Gastrocnemius medialis (tissue), 4 donors: ENCODE data around the gene BRIP1. TPM values are rescaled to one million over a fixed set of nuclear protein-coding genes. Genes with fewer than 3 reads are reported as not detected.
"Not testable (repeated sequence)": the region's sequence is repeated elsewhere in the genome, so short reads cannot be mapped to it uniquely, and the experiment has no call there.

Experiments
- ATAC-seq, 2 donors: fragments of 150-250 bp; one replicate each; pipeline ENCODE4 v1.9.1; 2016
- DNase-seq, 2 donors: peaks; one replicate each; pipeline ENCODE4 v3.0.0-alpha.2; 2019
- H3K27ac ChIP-seq, 4 donors: fragments of 200-600 bp; sonication (generic); 1 replicate in 1 of 4; 2 replicates in 3 of 4; pipeline ENCODE4 v1.5.1; 2016 to 2018; ENCODE audit warnings: mild to moderate bottlenecking in 2 of 4, moderate library complexity in 1 of 4
- H3K27me3 ChIP-seq, 3 donors: fragments of 200-600 bp; sonication (generic) in 2 of 3; 1 replicate in 1 of 3; 2 replicates in 2 of 3; pipeline versions ENCODE4 v1.5.1 to v1.6.0; 2016 to 2019; ENCODE audit warnings: mild to moderate bottlenecking in 1 of 3, moderate library complexity in 1 of 3
- H3K36me3 ChIP-seq, 2 donors: fragments of 200-600 bp; sonication (generic) in 1 of 2; one replicate each; pipeline ENCODE4 v1.5.1; 2017 to 2018
- H3K4me1 ChIP-seq, 2 donors: fragments of 200-600 bp; sonication (generic) in 1 of 2; one replicate each; pipeline ENCODE4 v1.5.1; 2016 to 2017; ENCODE audit warnings: mild to moderate bottlenecking in 2 of 2
- H3K4me3 ChIP-seq, 4 donors: fragments of 200-600 bp; sonication (generic) in 3 of 4; 1 replicate in 1 of 4; 2 replicates in 3 of 4; pipeline ENCODE4 v1.5.1; 2016 to 2019; ENCODE audit warnings: mild to moderate bottlenecking in 2 of 4
- H3K9me3 ChIP-seq, 3 donors: fragments of 200-600 bp; sonication (generic) in 2 of 3; 1 replicate in 1 of 3; 2 replicates in 2 of 3; pipeline ENCODE4 v1.5.1; 2016 to 2019
- CTCF ChIP-seq, 5 experiments: fragments of 450-650 bp in 3 of 5; fragments of 200-600 bp in 2 of 5; sonication (generic) in 2 of 5; IDR thresholded peaks in 4 of 5; conservative IDR thresholded peaks in 1 of 5; 1 replicate in 4 of 5; 2 replicates in 1 of 5; pipeline ENCODE4 v1.5.1; 2016 to 2019; ENCODE audit warnings: antibody characterized with exemption in 5 of 5, mild to moderate bottlenecking in 3 of 5, moderate library complexity in 3 of 5
- POLR2A ChIP-seq, 2 donors: fragments of 450-650 bp; IDR thresholded peaks; one replicate each; pipeline ENCODE4 v1.6.1; 2017; ENCODE audit warnings: antibody characterized with exemption in 2 of 2, mild to moderate bottlenecking in 2 of 2, moderate library complexity in 2 of 2
- in situ Hi-C, 4 donors: fragments of 200-750 bp; cut with MboI; loops; one replicate each; pipeline versions ENCODE4 v1.15.0 to v1.8.0; 2017; ENCODE audit warnings: low sequenced_read_pairs in 4 of 4
- intact Hi-C: fragments of 100-400 bp; cut with DNase I; formaldehyde crosslinking; loops from one replicate; pipeline ENCODE4 v1.15.1; 2023; ENCODE audit warnings: low total_unique reads
- total RNA-seq, 4 donors: library from RNA; depleted of rRNA; stranded (reverse); fragments of >200 nt; gene quantifications; one replicate each; pipeline versions ENCODE4 v1.1.0 to v1.2.3, GENCODE V29; 2016

BRIP1 gene
- total RNA-seq, 4 donors from 2014 or later: 0.09 to 0.13 TPM; not detected in 2

GRCh38 chr17:61732169-61732568 is 131.2 kb downstream of the BRIP1 start:
- TF ChIP-seq CTCF (IDR thresholded peaks at IDR 0.05 in 4 of 5, conservative IDR thresholded peaks at IDR 0.05 in 1 of 5) (no peak), POLR2A (IDR thresholded peaks at IDR 0.05) (no peak)
- Histone ChIP-seq H3K36me3 (no peaks in the 10 kb centered on the region), H3K27ac (no peak overlapping the region), H3K9me3 (no peaks in the 10 kb centered on the region), H3K4me3 (no peak overlapping the region), H3K4me1 (no peaks in the 10 kb centered on the region), H3K27me3 (no peaks in the 10 kb centered on the region)
- in situ Hi-C loops (no loop called here), intact Hi-C loops (no loop called here)
- ATAC-seq (no peak), DNase-seq (no peak)

GRCh38 chr17:61731330-61731729 is 132.0 kb downstream of the BRIP1 start:
- intact Hi-C loops: no loop called here
- no peak for TF ChIP-seq CTCF (IDR thresholded peaks at IDR 0.05 in 4 of 5, conservative IDR thresholded peaks at IDR 0.05 in 1 of 5)
- no peak for TF ChIP-seq POLR2A (IDR thresholded peaks at IDR 0.05)
- H3K4me1 ChIP-seq: no peaks in the 10 kb centered on the region

GRCh38 chr17:61729690-61730268 is 133.5 kb downstream of the BRIP1 start:
- Histone ChIP-seq H3K27ac (no peak overlapping the region), H3K27me3 (no peaks in the 10 kb centered on the region), H3K4me3 (no peak overlapping the region), H3K9me3 (no peaks in the 10 kb centered on the region), H3K4me1 (no peaks in the 10 kb centered on the region), H3K36me3 (no peaks in the 10 kb centered on the region)
- TF ChIP-seq POLR2A (IDR thresholded peaks at IDR 0.05) (no peak), CTCF (IDR thresholded peaks at IDR 0.05 in 4 of 5, conservative IDR thresholded peaks at IDR 0.05 in 1 of 5) (no peak)
- intact Hi-C loops (no loop called here), in situ Hi-C loops (no loop called here)
- ATAC-seq (no peak), DNase-seq (no peak)

More at GRCh38 chr17:61731330-61731729, 132.0 kb downstream of the BRIP1 start:
- in situ Hi-C loops: no loop called here
- Histone ChIP-seq H3K9me3 (no peaks in the 10 kb centered on the region), H3K4me3 (no peak overlapping the region), H3K27me3 (no peaks in the 10 kb centered on the region), H3K27ac (no peak overlapping the region), H3K36me3 (no peaks in the 10 kb centered on the region)
- no peak for ATAC-seq
- no peak for DNase-seq

- H3K4me3 ChIP-seq: no peak overlapping the region
- in situ Hi-C loops: no loop called here
- no peak overlapping the region for H3K27ac ChIP-seq
- no peaks in the 10 kb centered on the region for H3K27me3 ChIP-seq
- H3K36me3 ChIP-seq: no peaks in the 10 kb centered on the region
- intact Hi-C loops: no loop called here
- DNase-seq (no peak), ATAC-seq (no peak)
- H3K4me1 ChIP-seq: no peaks in the 10 kb centered on the region
- H3K9me3 ChIP-seq: no peaks in the 10 kb centered on the region
- no peak for TF ChIP-seq POLR2A (IDR thresholded peaks at IDR 0.05)
- no peak for TF ChIP-seq CTCF (IDR thresholded peaks at IDR 0.05 in 4 of 5, conservative IDR thresholded peaks at IDR 0.05 in 1 of 5)
Measured at GRCh38 chr17:61728297-61728836, 135.0 kb downstream of the BRIP1 start.

GRCh38 chr17:61727798-61728197 is 135.5 kb downstream of the BRIP1 start:
- H3K27me3 ChIP-seq, H3K9me3 ChIP-seq, H3K4me1 ChIP-seq, DNase-seq, H3K36me3 ChIP-seq, intact Hi-C loops, H3K4me3 ChIP-seq, H3K27ac ChIP-seq, ATAC-seq, in situ Hi-C loops: not testable (repeated sequence)
